ENCODE measurements around the gene MUC4. TPM values are rescaled to one million over a fixed set of nuclear protein-coding genes. Genes with fewer than 3 reads are reported as not detected.

MUC4 gene
- total and polyA plus RNA-seq, 9 of the 15 experiments (the other 6 are each of a cell fraction or from before 2014, with no cell fraction given), result under 0.01 to 0.21 (median 0.10) TPM; not detected in 4

DNA sequence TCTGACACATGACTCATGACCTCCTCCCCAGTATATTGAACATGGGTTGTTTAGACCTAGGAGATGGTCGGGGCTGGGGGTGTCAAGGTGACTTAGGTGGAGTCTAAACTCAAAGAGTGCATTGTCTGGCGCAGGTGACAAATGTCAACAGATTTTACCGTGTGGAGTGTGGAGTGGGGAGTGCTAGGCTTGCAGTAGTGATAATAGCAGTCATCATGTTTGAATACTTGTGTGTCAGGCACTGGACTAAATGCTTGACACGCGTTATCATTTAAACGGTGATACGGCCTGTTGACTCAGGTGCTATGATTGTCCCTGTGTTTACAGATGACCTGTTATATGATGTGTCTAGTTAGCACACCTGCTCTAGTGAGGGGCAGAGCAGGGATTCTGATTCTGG is 60.2 kb downstream of the MUC4 start:
- H3K36me3 ChIP-seq (ENCODE audit: control insufficient read depth, insufficient read depth, low read length), result no peaks in the 10 kb centered on the region
- FAIRE-seq (no peak), ATAC-seq (no peak), DNase-seq (ENCODE audit: extremely low read depth in 1 of 4, low spot score in 3 of 4) (no peak)
- TF ChIP-seq, protein P1, sequence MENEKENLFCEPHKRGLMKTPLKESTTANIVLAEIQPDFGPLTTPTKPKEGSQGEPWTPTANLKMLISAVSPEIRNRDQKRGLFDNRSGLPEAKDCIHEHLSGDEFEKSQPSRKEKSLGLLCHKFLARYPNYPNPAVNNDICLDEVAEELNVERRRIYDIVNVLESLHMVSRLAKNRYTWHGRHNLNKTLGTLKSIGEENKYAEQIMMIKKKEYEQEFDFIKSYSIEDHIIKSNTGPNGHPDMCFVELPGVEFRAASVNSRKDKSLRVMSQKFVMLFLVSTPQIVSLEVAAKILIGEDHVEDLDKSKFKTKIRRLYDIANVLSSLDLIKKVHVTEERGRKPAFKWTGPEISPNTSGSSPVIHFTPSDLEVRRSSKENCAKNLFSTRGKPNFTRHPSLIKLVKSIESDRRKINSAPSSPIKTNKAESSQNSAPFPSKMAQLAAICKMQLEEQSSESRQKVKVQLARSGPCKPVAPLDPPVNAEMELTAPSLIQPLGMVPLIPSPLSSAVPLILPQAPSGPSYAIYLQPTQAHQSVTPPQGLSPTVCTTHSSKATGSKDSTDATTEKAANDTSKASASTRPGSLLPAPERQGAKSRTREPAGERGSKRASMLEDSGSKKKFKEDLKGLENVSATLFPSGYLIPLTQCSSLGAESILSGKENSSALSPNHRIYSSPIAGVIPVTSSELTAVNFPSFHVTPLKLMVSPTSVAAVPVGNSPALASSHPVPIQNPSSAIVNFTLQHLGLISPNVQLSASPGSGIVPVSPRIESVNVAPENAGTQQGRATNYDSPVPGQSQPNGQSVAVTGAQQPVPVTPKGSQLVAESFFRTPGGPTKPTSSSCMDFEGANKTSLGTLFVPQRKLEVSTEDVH (IDR thresholded peaks at IDR 0.05; ENCODE audit: low read depth, partially characterized antibody), result no peak
- TF ChIP-seq, protein P2, sequence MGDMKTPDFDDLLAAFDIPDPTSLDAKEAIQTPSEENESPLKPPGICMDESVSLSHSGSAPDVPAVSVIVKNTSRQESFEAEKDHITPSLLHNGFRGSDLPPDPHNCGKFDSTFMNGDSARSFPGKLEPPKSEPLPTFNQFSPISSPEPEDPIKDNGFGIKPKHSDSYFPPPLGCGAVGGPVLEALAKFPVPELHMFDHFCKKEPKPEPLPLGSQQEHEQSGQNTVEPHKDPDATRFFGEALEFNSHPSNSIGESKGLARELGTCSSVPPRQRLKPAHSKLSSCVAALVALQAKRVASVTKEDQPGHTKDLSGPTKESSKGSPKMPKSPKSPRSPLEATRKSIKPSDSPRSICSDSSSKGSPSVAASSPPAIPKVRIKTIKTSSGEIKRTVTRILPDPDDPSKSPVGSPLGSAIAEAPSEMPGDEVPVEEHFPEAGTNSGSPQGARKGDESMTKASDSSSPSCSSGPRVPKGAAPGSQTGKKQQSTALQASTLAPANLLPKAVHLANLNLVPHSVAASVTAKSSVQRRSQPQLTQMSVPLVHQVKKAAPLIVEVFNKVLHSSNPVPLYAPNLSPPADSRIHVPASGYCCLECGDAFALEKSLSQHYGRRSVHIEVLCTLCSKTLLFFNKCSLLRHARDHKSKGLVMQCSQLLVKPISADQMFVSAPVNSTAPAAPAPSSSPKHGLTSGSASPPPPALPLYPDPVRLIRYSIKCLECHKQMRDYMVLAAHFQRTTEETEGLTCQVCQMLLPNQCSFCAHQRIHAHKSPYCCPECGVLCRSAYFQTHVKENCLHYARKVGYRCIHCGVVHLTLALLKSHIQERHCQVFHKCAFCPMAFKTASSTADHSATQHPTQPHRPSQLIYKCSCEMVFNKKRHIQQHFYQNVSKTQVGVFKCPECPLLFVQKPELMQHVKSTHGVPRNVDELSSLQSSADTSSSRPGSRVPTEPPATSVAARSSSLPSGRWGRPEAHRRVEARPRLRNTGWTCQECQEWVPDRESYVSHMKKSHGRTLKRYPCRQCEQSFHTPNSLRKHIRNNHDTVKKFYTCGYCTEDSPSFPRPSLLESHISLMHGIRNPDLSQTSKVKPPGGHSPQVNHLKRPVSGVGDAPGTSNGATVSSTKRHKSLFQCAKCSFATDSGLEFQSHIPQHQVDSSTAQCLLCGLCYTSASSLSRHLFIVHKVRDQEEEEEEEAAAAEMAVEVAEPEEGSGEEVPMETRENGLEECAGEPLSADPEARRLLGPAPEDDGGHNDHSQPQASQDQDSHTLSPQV (IDR thresholded peaks at IDR 0.05), result no peak
- no peak for TF ChIP-seq RFX5 (IDR thresholded peaks at IDR 0.05; ENCODE audit: low read depth, low read length)
- intact Hi-C loops (cut with micrococcal nuclease), result no loop called here
- H3K9me3 ChIP-seq (replicated peaks; ENCODE audit: control insufficient read depth, insufficient read depth, low read depth, low read length), result no peaks in the 10 kb centered on the region
- H3K9me1 ChIP-seq (ENCODE audit: control insufficient read depth, insufficient read depth, low read length), result no peaks in the 10 kb centered on the region
- BruUV-seq (replicated peaks), result no TSS peak
- no peak overlapping the region for H3K4me2 ChIP-seq (ENCODE audit: insufficient read depth, low read length)
- no peak overlapping the region for H3K9ac ChIP-seq (ENCODE audit: insufficient read depth in 1 of 2, low read depth in 2 of 2, low read length in 2 of 2)
- peaks cover 0 to 44% of the 10 kb centered on the region in 2 experiments; a peak in 2 of 5 replicates for H3K27me3 ChIP-seq (ENCODE audit: control insufficient read depth in 2 of 2, insufficient read depth in 2 of 2, low read length in 2 of 2)
- peaks cover 0 to 33% of the 10 kb centered on the region in 2 experiments; a peak in 3 of 5 replicates for H3K4me1 ChIP-seq (replicated peaks in 1 of 2; ENCODE audit: control insufficient read depth in 2 of 2, insufficient read depth in 2 of 2, low read length in 2 of 2)
- no peaks in the 10 kb centered on the region for H4K20me1 ChIP-seq (replicated peaks; ENCODE audit: control insufficient read depth, insufficient read depth, low read length)
- in situ Hi-C loops (cut with MboI), result no loop called here
- 34% methylated on average over 7 of the region's 7 CpGs for WGBS (ENCODE audit: insufficient coverage, low coverage, missing lambda C conversion rate)
- H2AFZ ChIP-seq (ENCODE audit: low read depth, low read length), result no peak overlapping the region
- no peaks in the 10 kb centered on the region for H3K79me2 ChIP-seq (ENCODE audit: control insufficient read depth, insufficient read depth, low read length)
- POLR2A ChIA-PET, result interaction anchor here (0.6 kb wide), 1 partner anchor 1904 kb away, joined by 3 read pairs; no protein-coding TSS in a partner anchor
- H3K4me3 ChIP-seq, result no peak overlapping the region
- CTCF ChIA-PET (ENCODE audit: low intra/inter-chr PET ratio), result no interaction called here
- H3K27ac ChIP-seq (ENCODE audit: extremely low read depth, low read depth, low read length), result no peak overlapping the region

Measured in K562 (cell line).